GM18858 (cell line): ENCODE results near the gene PAK4.
"Not testable (repeated sequence)": the region's sequence is repeated elsewhere in the genome, so short reads cannot be mapped to it uniquely, and the experiment has no call there.

ENCODE experiments used
- ATAC-seq: cut with Tn5 transposase; IDR thresholded peaks from one replicate; pipeline ENCODE4 v1.9.1; 2021; ENCODE audit not compliant: unreplicated experiment

Gene PAK4

GRCh38 chr19:39128516-39129079, 3.0 kb downstream of the PAK4 start:
- no peak for ATAC-seq

GRCh38 chr19:39129116-39129515, 3.5 kb downstream of the PAK4 start:
- no peak for ATAC-seq

GRCh38 chr19:39130337-39131254, 5.0 kb downstream of the PAK4 start:
- no peak for ATAC-seq

- no peak for ATAC-seq
These were observed 5.7 kb downstream of the PAK4 start for GRCh38 chr19:39131255-39131755.

GRCh38 chr19:39132344-39132969, 6.9 kb downstream of the PAK4 start:
- no peak for ATAC-seq

GRCh38 chr19:39133431-39134270, 8.1 kb downstream of the PAK4 start:
- no peak for ATAC-seq

- ATAC-seq, result no peak
These were observed 10.1 kb downstream of the PAK4 start for GRCh38 chr19:39135701-39136100.

GRCh38 chr19:39136225-39136940, 10.8 kb downstream of the PAK4 start:
- ATAC-seq, result no peak

GRCh38 chr19:39137131-39137530, 11.5 kb downstream of the PAK4 start:
- ATAC-seq, result no peak

- ATAC-seq, result no peak
These were observed 12.9 kb downstream of the PAK4 start for GRCh38 chr19:39138221-39139211.

GRCh38 chr19:39139305-39139874, 13.8 kb downstream of the PAK4 start:
- ATAC-seq, result no peak

GRCh38 chr19:39139971-39140453, 14.4 kb downstream of the PAK4 start:
- no peak for ATAC-seq

- no peak for ATAC-seq
These were observed 15.0 kb downstream of the PAK4 start for GRCh38 chr19:39140594-39140993.

- no peak for ATAC-seq
These were observed 16.3 kb downstream of the PAK4 start for GRCh38 chr19:39141929-39142328.

- no peak for ATAC-seq
These were observed 17.0 kb downstream of the PAK4 start for GRCh38 chr19:39142630-39143029.

GRCh38 chr19:39143757-39144289, 18.2 kb downstream of the PAK4 start:
- not testable (repeated sequence) for ATAC-seq

GRCh38 chr19:39144290-39145071, 18.9 kb downstream of the PAK4 start:
- no peak for ATAC-seq
